HEK293 (cell line): Measurements from ENCODE around the gene FSTL4.

Experiments used
- CTCF ChIA-PET: fragments of 350-600 bp; formaldehyde crosslinking; extraction: SDS; loops from one replicate; lab custom pipeline; 2021; ENCODE audit warnings: antibody characterized with exemption; lab: Yijun Ruan, JAX
- POLR2A ChIA-PET: fragments of 300-600 bp; formaldehyde crosslinking; extraction: SDS; loops from one replicate; lab custom pipeline; 2020; ENCODE audit warnings: antibody characterized with exemption, inconsistent platforms; lab: Yijun Ruan, JAX
- H3K27ac ChIP-seq: fragments of 200-500 bp; sonication (Bioruptor generic); 2 replicates; pipeline ENCODE4 v1.5.1; 2014; ENCODE audit warnings: low read depth, low read length, control low read depth, inconsistent platforms; ENCODE audit errors: extremely low read depth
- H3K36me3 ChIP-seq, 2 experiments: fragments of 200-500 bp in 1 of 2; sonication (Bioruptor generic) in 1 of 2; 1 replicate in 1 of 2; 2 replicates in 1 of 2; pipeline ENCODE4 v1.5.1; 2014 to 2017; ENCODE audit warnings: inconsistent platforms in 2 of 2, low read length in 2 of 2; ENCODE audit not compliant: control insufficient read depth in 2 of 2, insufficient read depth in 1 of 2
- H3K4me1 ChIP-seq: fragments of 200-500 bp; sonication (Bioruptor generic); 2 replicates; pipeline ENCODE4 v1.5.1; 2014; ENCODE audit warnings: mild to moderate bottlenecking, low read length, inconsistent platforms; ENCODE audit not compliant: control insufficient read depth, insufficient read depth
- H3K4me3 ChIP-seq: 2 replicates; pipeline ENCODE4 v1.5.1; 2011; ENCODE audit warnings: low read depth, mild to moderate bottlenecking, control low read depth, low read length, moderate library complexity
- H3K9me3 ChIP-seq: fragments of 200-500 bp; sonication (Bioruptor generic); 2 replicates; pipeline ENCODE4 v1.5.1; 2014; ENCODE audit warnings: low read depth, low read length, inconsistent platforms; ENCODE audit not compliant: control insufficient read depth, insufficient read depth
- ELK4 ChIP-seq: IDR thresholded peaks from 2 replicates; pipeline ENCODE4 v1.6.1; 2011; ENCODE audit warnings: mild to moderate bottlenecking, low read depth, low read length, borderline replicate concordance
- GLI2 ChIP-seq: fragments of 450-650 bp; formaldehyde crosslinking; IDR thresholded peaks from 2 replicates; pipeline ENCODE4; 2017; ENCODE audit warnings: missing biosample characterization, missing genetic modification characterization, low read depth, borderline replicate concordance
- IKZF3 ChIP-seq: fragments of 450-650 bp; IDR thresholded peaks from 2 replicates; pipeline ENCODE4 v1.5.0; 2018; ENCODE audit warnings: missing biosample characterization, mild to moderate bottlenecking, missing genetic modification characterization, moderate library complexity
- PATZ1 ChIP-seq: fragments of 450-650 bp; formaldehyde crosslinking; IDR thresholded peaks from 2 replicates; pipeline ENCODE4 v1.5.1; 2016; ENCODE audit warnings: missing biosample characterization, missing genetic modification characterization
- PRDM2 ChIP-seq: fragments of 450-650 bp; formaldehyde crosslinking; IDR thresholded peaks from 2 replicates; pipeline ENCODE4 v1.5.1; 2016; ENCODE audit warnings: missing biosample characterization, missing genetic modification characterization, borderline replicate concordance
- SETDB1 ChIP-seq: IDR thresholded peaks from one replicate; pipeline ENCODE4 v1.6.1; 2017; ENCODE audit warnings: mild to moderate bottlenecking, low read length, moderate library complexity, mixed read lengths; ENCODE audit not compliant: insufficient read length
- ZNF112 ChIP-seq: fragments of 450-650 bp; formaldehyde crosslinking; IDR thresholded peaks from 2 replicates; pipeline ENCODE4 v1.5.0; 2017; ENCODE audit warnings: missing biosample characterization, missing genetic modification characterization
- ZNF184 ChIP-seq: fragments of 450-650 bp; IDR thresholded peaks from 2 replicates; pipeline ENCODE4 v1.5.1; 2018; ENCODE audit warnings: missing biosample characterization, mild to moderate bottlenecking, missing genetic modification characterization
- ZNF274 ChIP-seq, 2 experiments: fragments of 200-500 bp in 1 of 2; fragments of 450-650 bp in 1 of 2; sonication (Bioruptor generic) in 1 of 2; formaldehyde crosslinking in 1 of 2; IDR thresholded peaks; 2 replicates each; pipeline versions ENCODE4 v1.5.1 to v1.6.1; 2014 to 2016; ENCODE audit warnings: borderline replicate concordance in 1 of 2, inconsistent platforms in 1 of 2, low read length in 1 of 2, missing biosample characterization in 1 of 2, missing genetic modification characterization in 1 of 2
- ZNF37A ChIP-seq: fragments of 450-650 bp; IDR thresholded peaks from 2 replicates; pipeline ENCODE4 v1.5.1; 2018; ENCODE audit warnings: missing biosample characterization, missing genetic modification characterization
- ZNF513 ChIP-seq: fragments of 450-650 bp; IDR thresholded peaks from 2 replicates; pipeline ENCODE4 v1.5.1; 2018; ENCODE audit warnings: missing biosample characterization, missing genetic modification characterization
- ZNF529 ChIP-seq: fragments of 450-650 bp; formaldehyde crosslinking; IDR thresholded peaks from 2 replicates; pipeline ENCODE4 v1.5.1; 2017; ENCODE audit warnings: missing genetic modification characterization, missing biosample characterization; ENCODE audit not compliant: insufficient replicate concordance
- ZNF658 ChIP-seq: fragments of 450-650 bp; formaldehyde crosslinking; IDR thresholded peaks from 2 replicates; pipeline ENCODE4; 2016; ENCODE audit warnings: missing biosample characterization, missing genetic modification characterization
- ZNF830 ChIP-seq: fragments of 450-650 bp; IDR thresholded peaks from 2 replicates; pipeline ENCODE4 v1.5.0; 2018; ENCODE audit warnings: missing biosample characterization, missing genetic modification characterization, low read depth, mild to moderate bottlenecking, moderate library complexity
- ZXDB ChIP-seq: fragments of 450-650 bp; formaldehyde crosslinking; IDR thresholded peaks from 2 replicates; pipeline ENCODE4 v1.5.1; 2016; ENCODE audit warnings: missing biosample characterization, missing genetic modification characterization

Gene FSTL4

GRCh38 chr5:133384903-133385302 is 227.4 kb downstream of the FSTL4 start:
- no peaks in the 10 kb centered on the region for H3K36me3 ChIP-seq
- TF ChIP-seq ZXDB (tag by site-specific recombination) (no peak), SETDB1 (no peak), ZNF513 (tag by site-specific recombination) (no peak), ZNF37A (no peak), ZNF658 (no peak), ZNF274 (IDR thresholded peaks at IDR 0.05; ENCODE audit: low read length) (no peak), ZNF274 (tag by site-specific recombination; IDR thresholded peaks at IDR 0.05; ENCODE audit: borderline replicate concordance) (no peak), PRDM2 (tag by site-specific recombination) (no peak), PATZ1 (tag by site-specific recombination) (no peak), ZNF112 (tag by site-specific recombination) (no peak), ZNF184 (tag by site-specific recombination) (no peak), GLI2 (tag by site-specific recombination) (no peak), ELK4 (no peak), IKZF3 (tag by site-specific recombination) (no peak), ZNF529 (tag by site-specific recombination) (no peak), ZNF830 (tag by site-specific recombination) (no peak)
- no peak overlapping the region for H3K4me3 ChIP-seq
- no peaks in the 10 kb centered on the region for H3K9me3 ChIP-seq
- ChIA-PET POLR2A (no interaction called here), CTCF (no interaction called here)
- H3K4me1 ChIP-seq = no peaks in the 10 kb centered on the region
- H3K27ac ChIP-seq = no peak overlapping the region
